Measurements from ENCODE around the gene SHC4. TPM values are rescaled to one million over a fixed set of nuclear protein-coding genes. Genes with fewer than 3 reads are reported as not detected.
"Not testable (repeated sequence)": the region's sequence is repeated elsewhere in the genome, so short reads cannot be mapped to it uniquely, and the experiment has no call there.

Gene SHC4
- total RNA-seq, 1 experiment from 2014 or later = 1.8 TPM

DNA sequence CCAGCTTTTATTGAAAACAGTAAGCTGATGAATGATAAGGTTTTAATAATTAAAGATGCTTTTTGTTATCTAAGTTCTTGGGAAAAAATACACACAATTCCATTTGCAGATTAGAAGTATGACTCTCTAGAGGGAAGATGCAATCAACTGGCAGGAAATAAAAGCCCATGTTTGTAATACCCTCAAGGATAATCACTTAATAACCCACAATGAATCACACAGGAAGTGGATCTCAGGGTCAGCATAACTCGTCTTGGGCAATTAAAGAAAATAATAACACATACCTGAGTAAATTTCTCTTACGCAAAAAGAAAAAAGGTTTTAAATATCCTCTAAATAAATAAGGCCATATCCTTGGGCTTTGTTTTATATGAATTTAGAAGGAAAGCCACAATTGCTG is 95.2 kb downstream of the SHC4 start:
- Histone ChIP-seq H3K9me3 (replicated peaks) (peaks cover 3% of the 10 kb centered on the region; the same call in 1 of the 2 replicates), H3K27ac (no peak overlapping the region), H3K27me3 (no peaks in the 10 kb centered on the region), H3K4me3 (no peak overlapping the region), H3K4me1 (peaks cover 9% of the 10 kb centered on the region; the same call in 1 of the 2 replicates), H3K36me3 (no peaks in the 10 kb centered on the region)
- DNase-seq = peak in 1 of 2 experiments; percentile 25

DNA sequence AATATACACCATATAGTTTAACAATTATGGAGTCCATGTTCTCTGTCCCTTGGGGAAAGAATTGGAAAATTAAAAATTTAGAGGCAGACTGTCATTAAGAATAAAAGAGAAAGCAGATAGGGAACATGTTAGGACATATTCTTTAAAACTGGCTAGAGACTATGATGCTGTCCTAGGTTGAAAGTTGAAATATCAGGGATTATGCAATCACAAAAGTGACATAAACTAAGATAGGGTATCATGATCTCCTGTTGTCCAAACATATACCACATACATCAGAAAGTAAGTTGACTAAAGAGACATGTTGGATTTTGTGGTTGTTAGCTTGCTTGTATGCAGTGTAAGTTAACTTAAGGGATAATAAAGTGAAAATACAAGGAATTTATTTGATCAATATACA is 95.7 kb downstream of the SHC4 start:
- H3K27me3 ChIP-seq = no peaks in the 10 kb centered on the region
- H3K9me3 ChIP-seq (replicated peaks) = peaks cover 3% of the 10 kb centered on the region; the same call in 1 of the 2 replicates
- H3K4me1 ChIP-seq = peaks cover 9% of the 10 kb centered on the region; the same call in 1 of the 2 replicates
- DNase-seq = no peak
- H3K36me3 ChIP-seq = no peaks in the 10 kb centered on the region
- H3K27ac ChIP-seq = no peak overlapping the region
- H3K4me3 ChIP-seq = no peak overlapping the region

- H3K27me3 ChIP-seq = no peaks in the 10 kb centered on the region
- H3K9me3 ChIP-seq (replicated peaks) = peaks cover 3% of the 10 kb centered on the region; the same call in 1 of the 2 replicates
- H3K4me1 ChIP-seq = peaks cover 9% of the 10 kb centered on the region; the same call in 1 of the 2 replicates
- H3K27ac ChIP-seq = no peak overlapping the region
- no peak overlapping the region for H3K4me3 ChIP-seq
- no peaks in the 10 kb centered on the region for H3K36me3 ChIP-seq
- DNase-seq = no peak
Observed at GRCh38 chr15:48866141-48866563, 97.6 kb downstream of the SHC4 start.

- H3K27me3 ChIP-seq = no peaks in the 10 kb centered on the region
- 0 out of 2 replicates have a peak, but pooled peaks cover 3% of the 10 kb centered on the region for H3K9me3 ChIP-seq (replicated peaks)
- no peak overlapping the region for H3K4me3 ChIP-seq
- DNase-seq = peak in 1 of 2 experiments; percentile 23
- no peak overlapping the region for H3K27ac ChIP-seq
- H3K36me3 ChIP-seq = no peaks in the 10 kb centered on the region
- peaks cover 9% of the 10 kb centered on the region; the same call in 1 of the 2 replicates for H3K4me1 ChIP-seq
Observed at GRCh38 chr15:48865370-48866079, 98.2 kb downstream of the SHC4 start.

DNA sequence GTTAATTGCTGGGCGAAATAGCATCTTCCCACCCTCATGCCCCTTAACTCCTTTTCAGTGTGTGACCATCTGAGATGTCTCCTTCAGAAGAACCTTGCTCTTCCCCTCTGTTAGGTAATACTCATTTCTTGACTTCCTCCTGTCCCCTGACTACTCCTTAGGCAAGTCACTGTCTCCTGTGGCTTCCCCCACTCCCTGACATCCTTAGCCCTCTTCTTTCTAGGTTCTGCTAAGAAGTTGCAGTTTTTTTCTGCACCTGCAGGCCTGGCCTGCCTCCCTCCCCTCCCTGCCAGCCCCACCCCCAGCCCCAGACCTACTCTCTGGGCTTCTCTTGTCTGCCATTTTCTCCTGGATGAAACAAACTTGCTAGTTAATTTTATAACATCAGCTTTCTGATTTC is 101.0 kb downstream of the SHC4 start:
- Histone ChIP-seq H3K36me3 (no peaks in the 10 kb centered on the region), H3K9me3 (replicated peaks) (0 out of 2 replicates have a peak, but pooled peaks cover 3% of the 10 kb centered on the region), H3K4me1 (peaks cover 13% of the 10 kb centered on the region), H3K27ac (no peak overlapping the region), H3K4me3 (no peak overlapping the region), H3K27me3 (no peaks in the 10 kb centered on the region)
- no peak for DNase-seq

GRCh38 chr15:48861813-48862431 is 101.8 kb downstream of the SHC4 start:
- no peaks in the 10 kb centered on the region for H3K9me3 ChIP-seq (replicated peaks)
- no peaks in the 10 kb centered on the region for H3K36me3 ChIP-seq
- peak; percentile 65 to 80 for DNase-seq
- no peak overlapping the region for H3K27ac ChIP-seq
- peaks cover 16% of the 10 kb centered on the region for H3K4me1 ChIP-seq
- no peaks in the 10 kb centered on the region for H3K27me3 ChIP-seq
- H3K4me3 ChIP-seq = no peak overlapping the region

DNA sequence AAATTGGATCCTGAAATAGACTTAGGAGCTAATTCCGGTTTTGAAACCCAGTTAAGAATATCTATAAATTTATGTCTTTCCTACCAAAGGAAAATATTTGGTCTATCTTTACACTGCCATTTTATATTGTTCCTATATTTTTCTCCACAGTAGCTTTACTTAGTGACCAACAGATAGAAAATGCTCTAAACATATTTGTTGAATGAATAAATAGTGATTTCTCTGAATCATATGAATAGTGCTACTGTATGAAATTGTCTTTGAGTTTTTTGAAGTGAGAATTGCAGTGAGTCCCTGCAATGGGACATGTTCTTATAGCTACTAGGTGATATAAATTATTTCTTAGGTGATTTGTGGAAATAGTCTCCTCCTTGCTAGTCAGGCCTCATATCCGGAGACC is 104.3 kb downstream of the SHC4 start:
- Histone ChIP-seq H3K4me1 (peaks cover 30% of the 10 kb centered on the region), H3K36me3 (no peaks in the 10 kb centered on the region), H3K9me3 (replicated peaks) (no peaks in the 10 kb centered on the region), H3K4me3 (no peak overlapping the region), H3K27me3 (no peaks in the 10 kb centered on the region), H3K27ac (no peak overlapping the region)
- DNase-seq = no peak

DNA sequence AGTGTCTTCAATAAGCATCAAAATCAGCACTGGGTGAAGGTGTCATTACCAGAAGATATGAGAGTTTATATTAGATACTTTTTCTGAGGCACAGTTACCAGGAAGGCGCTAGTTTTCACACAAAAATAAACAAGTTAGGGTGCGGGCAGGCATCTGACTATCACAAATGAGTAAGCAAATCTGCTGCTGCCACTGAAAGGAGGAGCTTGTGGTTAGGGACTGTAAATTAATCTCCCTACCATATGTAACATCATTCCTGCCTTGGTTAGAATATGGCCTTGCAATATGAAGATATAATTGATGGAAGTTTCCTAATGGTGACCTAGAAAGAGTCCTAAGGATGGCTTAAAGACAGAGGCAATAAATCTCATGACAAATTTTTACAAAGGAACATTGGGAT is 105.3 kb downstream of the SHC4 start:
- Histone ChIP-seq H3K9me3 (replicated peaks) (no peaks in the 10 kb centered on the region), H3K27me3 (no peaks in the 10 kb centered on the region), H3K4me1 (peaks cover 30% of the 10 kb centered on the region), H3K36me3 (no peaks in the 10 kb centered on the region), H3K4me3 (peak overlapping the region; percentile 10; the same call in 1 of the 2 replicates), H3K27ac (no peak overlapping the region)
- DNase-seq = peak; percentile 17 to 38

- peak; percentile 45 to 73 for DNase-seq
- Histone ChIP-seq H3K4me1 (peaks cover 30% of the 10 kb centered on the region), H3K27ac (no peak overlapping the region), H3K9me3 (replicated peaks) (no peaks in the 10 kb centered on the region), H3K4me3 (no peak overlapping the region), H3K36me3 (no peaks in the 10 kb centered on the region), H3K27me3 (no peaks in the 10 kb centered on the region)
Observed at GRCh38 chr15:48856942-48857341, 106.8 kb downstream of the SHC4 start.

GRCh38 chr15:48855501-48856440 is 107.9 kb downstream of the SHC4 start:
- no peaks in the 10 kb centered on the region for H3K36me3 ChIP-seq
- H3K4me1 ChIP-seq = peaks cover 30% of the 10 kb centered on the region
- H3K9me3 ChIP-seq (replicated peaks) = no peaks in the 10 kb centered on the region
- peak; percentile 36 to 62 for DNase-seq
- H3K27ac ChIP-seq = no peak overlapping the region
- no peaks in the 10 kb centered on the region for H3K27me3 ChIP-seq
- no peak overlapping the region for H3K4me3 ChIP-seq

- not testable (repeated sequence) for H3K9me3 ChIP-seq (replicated peaks); H3K27ac ChIP-seq; DNase-seq; H3K4me3 ChIP-seq; H3K36me3 ChIP-seq; H3K27me3 ChIP-seq
- H3K4me1 ChIP-seq = peaks cover 30% of the 10 kb centered on the region
Observed at GRCh38 chr15:48854434-48854833, 109.3 kb downstream of the SHC4 start.

DNA sequence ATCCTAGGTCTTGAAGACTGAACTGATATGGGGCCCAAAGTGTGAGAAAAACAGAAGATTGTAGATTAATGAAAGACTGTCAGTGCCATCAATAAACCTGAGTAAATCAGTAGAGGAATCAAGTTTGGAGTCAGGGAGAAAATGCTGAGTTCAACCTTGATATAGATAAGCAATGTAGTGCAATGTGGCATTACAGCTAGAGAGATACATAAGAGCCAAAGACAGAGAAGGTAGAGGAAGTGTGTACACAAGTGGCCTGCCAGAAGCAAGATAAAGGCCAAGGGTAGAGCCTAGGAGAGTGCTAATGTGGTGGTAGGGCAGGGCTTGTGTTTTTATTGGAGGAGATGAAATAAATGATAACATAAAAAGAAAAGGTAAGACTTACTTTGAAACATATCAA is 111.8 kb downstream of the SHC4 start:
- Histone ChIP-seq H3K9me3 (replicated peaks) (no peaks in the 10 kb centered on the region), H3K4me3 (no peak overlapping the region), H3K27me3 (no peaks in the 10 kb centered on the region), H3K36me3 (no peaks in the 10 kb centered on the region), H3K27ac (no peak overlapping the region), H3K4me1 (peaks cover 14% of the 10 kb centered on the region)
- DNase-seq = no peak

GRCh38 chr15:48850648-48851047 is 113.1 kb downstream of the SHC4 start:
- no peaks in the 10 kb centered on the region for H3K27me3 ChIP-seq
- no peak overlapping the region for H3K4me3 ChIP-seq
- H3K4me1 ChIP-seq = peaks cover 4% of the 10 kb centered on the region; the same call in 1 of the 2 replicates
- H3K9me3 ChIP-seq (replicated peaks) = no peaks in the 10 kb centered on the region
- H3K27ac ChIP-seq = no peak overlapping the region
- no peaks in the 10 kb centered on the region for H3K36me3 ChIP-seq
- DNase-seq = no peak

GRCh38 chr15:48845123-48845522 is 118.6 kb downstream of the SHC4 start:
- no peak overlapping the region for H3K4me3 ChIP-seq
- no peak overlapping the region for H3K27ac ChIP-seq
- peak in 1 of 2 experiments; percentile 14 for DNase-seq
- H3K9me3 ChIP-seq (replicated peaks) = no peaks in the 10 kb centered on the region
- no peaks in the 10 kb centered on the region for H3K4me1 ChIP-seq
- H3K27me3 ChIP-seq = no peaks in the 10 kb centered on the region
- no peaks in the 10 kb centered on the region for H3K36me3 ChIP-seq

Measured in SJCRH30 (cell line).